Mammary epithelial cell (primary cell): ENCODE data around the gene VIPR1.

Source experiments
- CTCF ChIP-seq, 2 donors: IDR thresholded peaks in 1 of 2; conservative IDR thresholded peaks in 1 of 2; 2 replicates each; pipeline ENCODE4 v1.5.1; 2011 to 2012; ENCODE audit warnings: inconsistent platforms in 2 of 2, low read length in 2 of 2, mild to moderate bottlenecking in 2 of 2, control low read depth in 1 of 2, low read depth in 1 of 2; ENCODE audit not compliant: insufficient read depth in 1 of 2; ENCODE audit errors: extremely low read depth in 1 of 2
- EZH2 ChIP-seq: IDR thresholded peaks from 2 replicates; pipeline ENCODE4 v1.6.1; 2012; ENCODE audit warnings: low read length, inconsistent platforms, borderline replicate concordance

DNA sequence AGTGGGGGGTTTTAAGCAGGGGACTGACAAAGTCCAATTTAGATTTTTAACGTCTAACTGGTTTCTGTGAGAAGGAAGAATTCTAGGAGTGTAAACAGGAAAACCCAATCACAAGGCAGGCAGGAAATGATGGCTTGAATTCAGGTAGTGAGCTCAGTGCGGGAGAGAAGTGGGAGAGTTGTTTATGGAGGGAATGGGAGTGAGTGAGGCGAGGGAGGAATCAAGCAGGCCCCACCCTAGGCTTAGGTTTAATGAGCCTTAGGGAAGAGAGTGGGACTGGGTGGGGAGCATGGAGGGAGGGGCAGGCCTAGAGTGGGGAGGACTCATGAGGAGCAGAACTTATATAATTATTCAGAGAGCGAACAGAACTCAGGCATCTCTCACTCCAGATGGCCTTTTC lies 17.9 kb downstream of the VIPR1 start:
- TF ChIP-seq EZH2 (no peak), CTCF (conservative IDR thresholded peaks at IDR 0.05 in 1 of 2, IDR thresholded peaks at IDR 0.05 in 1 of 2; ENCODE audit: extremely low read depth in 1 of 2, insufficient read depth in 1 of 2, low read depth in 1 of 2, low read length in 2 of 2) (no peak)
